ENCODE results near the gene BAIAP3.

BAIAP3 gene

DNA sequence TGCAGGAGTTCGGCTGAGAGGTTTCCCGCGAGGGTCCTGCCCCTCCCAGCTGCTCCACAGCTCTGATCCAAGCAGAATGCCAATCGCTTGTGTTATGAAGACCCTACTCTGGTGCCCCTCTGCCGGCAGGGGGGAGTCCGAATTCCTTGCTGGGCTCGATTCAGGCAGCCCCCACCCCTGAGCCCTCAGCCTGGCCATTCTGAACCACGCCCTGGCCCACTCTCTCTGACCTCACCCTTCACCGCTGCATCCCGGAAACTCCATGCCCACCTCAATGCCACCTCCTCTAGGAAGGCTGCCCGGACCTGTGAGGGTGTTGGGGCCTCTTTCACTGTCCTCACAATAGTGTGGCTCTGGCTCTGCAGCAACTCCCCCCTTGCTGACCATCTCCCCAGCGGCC lies 31.9 kb upstream of the BAIAP3 start:
- no peak for DNase-seq (ENCODE audit: low read depth, low spot score)
- H3K4me1 ChIP-seq (ENCODE audit: insufficient read depth, insufficient read length): peaks cover 32% of the 10 kb centered on the region
- H3K9me3 ChIP-seq (ENCODE audit: insufficient read depth, low read length): no peaks in the 10 kb centered on the region
- no peak overlapping the region for H3K4me3 ChIP-seq (ENCODE audit: insufficient read length, low read depth)
- H3K27me3 ChIP-seq (ENCODE audit: insufficient read depth, insufficient read length): peaks cover 14% of the 10 kb centered on the region
- no peaks in the 10 kb centered on the region for H3K36me3 ChIP-seq (ENCODE audit: insufficient read depth, insufficient read length, low read length)
- H3K9ac ChIP-seq (ENCODE audit: insufficient read length, low read depth): no peak overlapping the region
- TF ChIP-seq YY1 (IDR thresholded peaks at IDR 0.05; ENCODE audit: insufficient read depth, insufficient read length) (no peak), ZNF274 (IDR thresholded peaks at IDR 0.05; ENCODE audit: low read depth, low read length) (no peak), SUZ12 (IDR thresholded peaks at IDR 0.05; ENCODE audit: extremely low read depth, insufficient read depth, insufficient read length) (no peak)

DNA sequence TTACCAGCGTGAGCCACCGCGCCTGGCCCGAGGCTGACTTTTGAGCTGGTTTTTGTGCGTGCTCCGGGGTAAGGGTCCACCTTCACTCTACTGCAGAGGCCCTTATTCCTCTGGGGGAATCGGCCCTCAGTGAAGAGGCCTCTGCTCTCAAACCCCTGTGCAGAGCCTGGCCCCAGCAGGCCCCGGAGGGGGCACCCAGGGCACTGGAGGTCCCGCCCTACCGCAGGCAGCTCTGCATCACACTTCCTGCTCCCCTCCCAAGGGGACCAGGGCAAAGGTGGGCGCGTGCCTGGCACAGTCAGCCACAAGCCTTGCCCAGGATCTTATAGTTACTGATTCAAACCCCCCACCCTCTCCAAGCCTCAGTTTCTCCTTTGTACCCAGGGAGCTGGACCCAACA lies 27.6 kb upstream of the BAIAP3 start:
- H3K4me3 ChIP-seq (ENCODE audit: insufficient read length, low read depth): no peak overlapping the region
- peaks cover 6% of the 10 kb centered on the region for H3K27me3 ChIP-seq (ENCODE audit: insufficient read depth, insufficient read length)
- no peaks in the 10 kb centered on the region for H3K9me3 ChIP-seq (ENCODE audit: insufficient read depth, low read length)
- TF ChIP-seq ZNF274 (IDR thresholded peaks at IDR 0.05; ENCODE audit: low read depth, low read length): no peak
- no peak for TF ChIP-seq YY1 (IDR thresholded peaks at IDR 0.05; ENCODE audit: insufficient read depth, insufficient read length)
- no peak for DNase-seq (ENCODE audit: low read depth, low spot score)
- H3K9ac ChIP-seq (ENCODE audit: insufficient read length, low read depth): peak overlapping the region; percentile 50
- peaks cover 5% of the 10 kb centered on the region for H3K36me3 ChIP-seq (ENCODE audit: insufficient read depth, insufficient read length, low read length)
- H3K4me1 ChIP-seq (ENCODE audit: insufficient read depth, insufficient read length): peaks cover 20% of the 10 kb centered on the region

DNA sequence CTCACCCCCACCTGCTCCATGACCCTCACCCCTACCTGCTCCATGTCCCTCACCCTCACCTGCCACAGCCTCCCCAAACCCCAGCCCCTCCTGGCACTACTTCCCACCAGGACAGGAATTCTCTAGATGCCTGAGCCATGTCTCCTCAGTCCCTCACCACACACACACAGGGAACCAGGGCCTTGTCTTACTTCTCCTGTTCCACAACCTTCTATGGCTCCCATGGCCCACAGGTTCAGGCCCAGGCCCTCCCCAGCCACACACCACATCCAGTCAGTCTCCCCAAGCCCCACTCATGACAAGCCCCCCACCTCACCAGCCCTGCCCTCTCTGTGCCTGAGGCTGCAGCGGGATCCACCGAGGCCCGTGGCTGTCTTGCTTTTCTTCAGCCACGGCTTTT lies 27.1 kb upstream of the BAIAP3 start:
- H3K9ac ChIP-seq (ENCODE audit: insufficient read length, low read depth): peak overlapping the region; percentile 50
- H3K36me3 ChIP-seq (ENCODE audit: insufficient read depth, insufficient read length, low read length): peaks cover 10% of the 10 kb centered on the region
- H3K9me3 ChIP-seq (ENCODE audit: insufficient read depth, low read length): no peaks in the 10 kb centered on the region
- H3K4me1 ChIP-seq (ENCODE audit: insufficient read depth, insufficient read length): peaks cover 18% of the 10 kb centered on the region
- no peak overlapping the region for H3K4me3 ChIP-seq (ENCODE audit: insufficient read length, low read depth)
- no peak for DNase-seq (ENCODE audit: low read depth, low spot score)
- H3K27me3 ChIP-seq (ENCODE audit: insufficient read depth, insufficient read length): peaks cover 4% of the 10 kb centered on the region
- no peak for TF ChIP-seq SUZ12 (IDR thresholded peaks at IDR 0.05; ENCODE audit: extremely low read depth, insufficient read depth, insufficient read length)
- no peak for TF ChIP-seq YY1 (IDR thresholded peaks at IDR 0.05; ENCODE audit: insufficient read depth, insufficient read length)
- no peak for TF ChIP-seq ZNF274 (IDR thresholded peaks at IDR 0.05; ENCODE audit: low read depth, low read length)

DNA sequence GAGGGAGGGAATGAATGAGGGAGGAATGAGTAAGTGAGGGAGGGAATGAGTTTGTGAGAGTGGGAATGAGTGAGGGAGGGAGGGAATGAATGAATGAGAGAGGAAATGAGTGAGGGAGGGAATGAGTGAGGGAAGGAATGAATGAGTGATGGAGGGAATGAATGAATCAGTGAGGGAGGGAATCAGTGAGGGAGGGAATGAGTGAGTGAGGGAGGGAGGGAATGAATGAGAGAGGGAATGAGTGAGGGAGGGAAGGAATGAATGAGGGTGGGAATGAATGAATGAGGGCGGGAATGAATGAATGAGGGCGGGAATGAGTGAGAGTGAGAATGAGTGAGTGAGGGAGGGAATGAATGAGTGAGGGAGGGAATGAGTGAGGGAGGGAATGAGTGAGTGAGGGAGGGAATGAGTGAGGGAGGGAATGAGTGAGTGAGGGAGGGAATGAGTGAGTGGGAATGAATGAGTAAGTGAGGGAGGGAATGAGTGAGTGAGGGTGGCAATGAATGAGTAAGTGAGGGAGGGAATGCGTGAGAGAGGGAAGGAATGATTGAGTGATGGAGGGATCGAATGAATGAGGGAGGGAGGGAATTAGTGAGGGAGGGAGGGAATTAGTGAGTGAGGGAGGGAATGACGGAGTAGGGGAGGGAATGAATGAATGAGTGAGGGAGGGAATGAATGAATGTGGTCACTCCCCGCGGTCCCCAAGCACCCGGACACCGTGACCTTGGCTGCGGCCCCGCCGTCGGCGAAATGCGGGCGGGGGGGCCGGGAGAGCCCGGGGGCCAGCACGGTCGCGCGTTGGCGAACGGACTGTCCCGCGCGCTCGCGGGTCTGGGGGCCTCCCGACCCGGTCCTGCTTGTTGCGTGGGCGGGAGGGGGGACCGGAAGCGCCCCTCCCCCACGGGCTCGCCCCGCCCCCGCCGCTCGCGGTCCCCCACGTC lies 25.1 kb upstream of the BAIAP3 start:
- H3K4me1 ChIP-seq (ENCODE audit: insufficient read depth, insufficient read length): peaks cover 24% of the 10 kb centered on the region
- peaks cover 29% of the 10 kb centered on the region for H3K36me3 ChIP-seq (ENCODE audit: insufficient read depth, insufficient read length, low read length)
- H3K9ac ChIP-seq (ENCODE audit: insufficient read length, low read depth): peak overlapping the region; percentile 80
- H3K27me3 ChIP-seq (ENCODE audit: insufficient read depth, insufficient read length): no peaks in the 10 kb centered on the region
- no peaks in the 10 kb centered on the region for H3K9me3 ChIP-seq (ENCODE audit: insufficient read depth, low read length)
- no peak for TF ChIP-seq YY1 (IDR thresholded peaks at IDR 0.05; ENCODE audit: insufficient read depth, insufficient read length)
- TF ChIP-seq SUZ12 (IDR thresholded peaks at IDR 0.05; ENCODE audit: extremely low read depth, insufficient read depth, insufficient read length): no peak
- no peak for TF ChIP-seq ZNF274 (IDR thresholded peaks at IDR 0.05; ENCODE audit: low read depth, low read length)
- DNase-seq (ENCODE audit: low read depth, low spot score): no peak
- H3K4me3 ChIP-seq (ENCODE audit: insufficient read length, low read depth): peak overlapping the region; percentile 71

DNA sequence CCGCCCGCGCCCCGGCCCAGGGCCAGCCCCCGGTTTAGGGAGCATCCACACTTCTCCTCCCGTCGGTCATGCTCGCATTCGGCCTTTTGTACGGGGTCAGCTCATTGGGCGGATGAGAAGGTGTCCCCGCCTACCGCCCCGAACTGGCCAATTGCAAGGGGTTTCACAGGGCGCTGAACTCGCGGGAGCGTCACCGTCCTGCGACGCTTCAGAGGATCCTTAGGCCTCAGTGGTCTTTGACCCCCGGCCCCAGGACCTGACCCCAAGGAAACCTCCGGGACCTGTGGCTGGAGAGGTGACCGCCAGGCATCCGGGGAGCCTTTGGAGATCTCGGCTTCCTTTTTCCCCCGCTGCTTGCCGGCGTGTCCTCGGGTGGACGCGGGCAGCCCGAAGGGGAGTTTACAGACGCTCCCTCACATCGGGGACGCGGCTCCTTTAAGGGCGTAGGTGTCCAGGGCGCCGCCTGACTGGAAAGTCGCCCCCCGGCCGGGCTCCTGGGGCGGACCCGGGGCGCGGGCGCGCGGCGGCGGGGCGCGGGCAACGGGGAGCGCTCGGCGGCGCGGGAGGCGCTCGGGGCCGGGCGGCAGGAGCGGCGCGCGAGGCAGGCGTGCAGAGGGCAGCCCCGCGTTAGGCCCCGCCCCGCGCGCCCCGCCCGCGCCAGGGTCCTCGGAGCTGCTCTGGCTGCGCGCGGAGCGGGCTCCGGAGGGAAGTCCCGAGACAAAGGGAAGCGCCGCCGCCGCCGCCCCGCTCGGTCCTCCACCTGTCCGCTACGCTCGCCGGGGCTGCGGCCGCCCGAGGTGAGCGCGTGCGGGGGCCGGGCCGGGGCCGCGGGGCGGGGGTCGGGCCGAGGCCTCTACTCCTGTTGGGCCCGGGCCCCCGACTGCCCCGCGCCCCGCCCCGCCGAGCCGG lies 24.2 kb upstream of the BAIAP3 start, which contains the start of gene UBE2I:
Gene UBE2I (plus strand): TSS at position 660 of the 909 bp plus-strand sequence. CDS start 4,395 bp downstream, outside the sequence.
- peaks cover 39% of the 10 kb centered on the region for H3K36me3 ChIP-seq (ENCODE audit: insufficient read depth, insufficient read length, low read length)
- TF ChIP-seq YY1 (IDR thresholded peaks at IDR 0.05; ENCODE audit: insufficient read depth, insufficient read length) (no peak), SUZ12 (IDR thresholded peaks at IDR 0.05; ENCODE audit: extremely low read depth, insufficient read depth, insufficient read length) (no peak), ZNF274 (IDR thresholded peaks at IDR 0.05; ENCODE audit: low read depth, low read length) (no peak)
- H3K9me3 ChIP-seq (ENCODE audit: insufficient read depth, low read length): no peaks in the 10 kb centered on the region
- no peaks in the 10 kb centered on the region for H3K27me3 ChIP-seq (ENCODE audit: insufficient read depth, insufficient read length)
- peaks cover 16% of the 10 kb centered on the region for H3K4me1 ChIP-seq (ENCODE audit: insufficient read depth, insufficient read length)
- peak; percentile 97 for DNase-seq (ENCODE audit: low read depth, low spot score)
- H3K9ac ChIP-seq (ENCODE audit: insufficient read length, low read depth): peak within 1 kb of the TSS; percentile 99
- H3K4me3 ChIP-seq (ENCODE audit: insufficient read length, low read depth): peak within 1 kb of the TSS; percentile 96

DNA sequence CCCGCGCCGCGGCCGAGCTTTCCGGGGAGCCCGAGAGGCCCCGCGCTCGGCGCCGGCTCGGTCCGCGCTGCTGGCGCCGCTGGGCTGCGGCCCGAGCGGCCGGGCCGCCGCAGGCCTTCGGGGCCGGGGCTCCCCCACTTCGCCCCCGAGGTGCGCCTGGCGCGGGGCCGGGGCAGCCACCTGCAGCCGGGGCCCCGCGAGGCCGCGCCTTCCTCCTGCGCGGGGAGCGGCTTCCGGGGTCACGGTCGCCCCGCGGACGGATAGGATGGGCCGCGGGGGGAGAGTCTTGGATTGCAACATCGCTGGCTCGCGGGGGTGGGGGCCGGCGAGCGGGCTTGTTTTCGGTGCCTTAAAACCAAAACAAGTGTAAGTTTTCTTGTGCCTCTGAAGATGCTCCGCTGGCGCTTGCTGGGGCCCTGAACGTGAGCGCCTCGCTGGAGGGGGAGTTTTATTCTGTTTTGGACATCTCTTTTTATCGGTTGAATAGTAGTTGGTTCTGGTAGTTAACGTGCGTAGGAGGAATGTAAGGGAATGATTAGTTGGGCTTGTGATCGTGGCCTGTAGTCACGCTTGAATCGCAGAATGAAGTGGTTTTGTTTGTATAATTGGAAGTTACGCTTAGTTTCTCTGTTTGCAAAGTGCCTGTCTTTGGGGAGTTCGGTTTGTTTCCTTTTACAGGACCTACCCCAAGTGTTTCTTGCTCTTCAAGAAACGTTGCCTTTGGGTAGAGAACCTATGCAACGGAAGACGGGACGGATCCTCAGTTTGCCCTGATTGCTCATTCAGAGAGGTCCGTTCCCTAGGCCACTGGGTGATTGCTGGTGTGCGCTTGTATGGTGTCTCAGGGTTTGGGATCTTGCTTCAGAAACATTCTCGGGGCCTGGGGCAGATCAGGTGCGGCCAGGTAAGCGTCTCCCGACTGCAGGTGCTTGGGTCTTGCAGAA lies 23.3 kb upstream of the BAIAP3 start:
- peaks cover 20% of the 10 kb centered on the region for H3K4me1 ChIP-seq (ENCODE audit: insufficient read depth, insufficient read length)
- TF ChIP-seq SUZ12 (IDR thresholded peaks at IDR 0.05; ENCODE audit: extremely low read depth, insufficient read depth, insufficient read length) (no peak), ZNF274 (IDR thresholded peaks at IDR 0.05; ENCODE audit: low read depth, low read length) (no peak), YY1 (IDR thresholded peaks at IDR 0.05; ENCODE audit: insufficient read depth, insufficient read length) (no peak)
- H3K27me3 ChIP-seq (ENCODE audit: insufficient read depth, insufficient read length): no peaks in the 10 kb centered on the region
- H3K9me3 ChIP-seq (ENCODE audit: insufficient read depth, low read length): no peaks in the 10 kb centered on the region
- H3K36me3 ChIP-seq (ENCODE audit: insufficient read depth, insufficient read length, low read length): peaks cover 48% of the 10 kb centered on the region
- no peak for DNase-seq (ENCODE audit: low read depth, low spot score)
- H3K4me3 ChIP-seq (ENCODE audit: insufficient read length, low read depth): peak overlapping the region; percentile 96
- peak overlapping the region; percentile 99 for H3K9ac ChIP-seq (ENCODE audit: insufficient read length, low read depth)
